GM08714 (cell line): ENCODE data around the gene PRXL2B.
"Not testable (repeated sequence)": the region's sequence is repeated elsewhere in the genome, so short reads cannot be mapped to it uniquely, and the experiment has no call there.

Experiments
- H3K4me3 ChIP-seq: fragments of 200-500 bp; sonication (Bioruptor generic); 2 replicates; pipeline ENCODE4 v1.5.1; 2014; ENCODE audit warnings: mild to moderate bottlenecking, low read length, inconsistent platforms
- ZNF274 ChIP-seq: IDR thresholded peaks from 2 replicates; pipeline ENCODE4 v1.6.1; 2012; ENCODE audit warnings: mild to moderate bottlenecking, low read depth, low read length

The PRXL2B gene

DNA sequence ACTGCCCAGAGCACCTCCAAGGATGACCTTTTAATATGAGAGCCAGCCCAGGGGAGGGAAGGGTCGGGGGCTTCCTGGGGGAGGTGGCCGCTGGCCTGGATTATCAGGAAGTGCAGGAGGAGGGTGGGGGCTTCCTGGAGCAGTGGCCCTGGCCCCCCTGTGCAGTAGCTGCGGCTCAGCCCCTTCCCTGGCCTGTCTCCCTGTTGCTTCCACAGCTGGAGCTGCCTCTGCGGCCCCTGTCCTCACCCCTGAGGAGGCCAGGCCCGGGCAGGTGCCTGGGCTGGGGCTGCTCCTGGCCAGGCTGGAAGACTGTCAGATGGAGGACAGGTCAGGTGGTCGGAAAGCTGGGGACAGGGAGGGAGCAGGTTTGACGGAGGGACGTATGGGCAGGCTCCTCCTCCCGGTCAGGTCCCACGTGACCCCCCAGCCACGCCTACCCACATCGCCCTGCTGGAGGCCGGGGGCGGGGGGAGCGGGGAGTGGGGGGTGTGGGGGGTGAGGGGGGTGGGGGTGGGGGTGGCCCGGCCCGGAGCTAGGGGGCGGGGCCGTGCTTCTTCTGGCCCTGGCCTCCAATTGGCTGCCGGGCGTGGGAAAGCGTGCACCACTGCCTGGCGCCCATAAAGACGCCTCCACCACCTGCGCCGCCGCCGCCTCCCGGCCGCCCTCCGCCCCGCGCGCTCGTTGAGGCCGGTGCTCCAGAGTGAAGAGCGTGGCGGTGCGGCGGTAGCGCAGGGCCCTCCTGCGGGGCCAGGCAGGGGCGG is 40.6 kb upstream of the PRXL2B start:
- TF ChIP-seq ZNF274, result no peak
- peak overlapping the region; percentile 70; the same call in 1 of the 2 replicates for H3K4me3 ChIP-seq

DNA sequence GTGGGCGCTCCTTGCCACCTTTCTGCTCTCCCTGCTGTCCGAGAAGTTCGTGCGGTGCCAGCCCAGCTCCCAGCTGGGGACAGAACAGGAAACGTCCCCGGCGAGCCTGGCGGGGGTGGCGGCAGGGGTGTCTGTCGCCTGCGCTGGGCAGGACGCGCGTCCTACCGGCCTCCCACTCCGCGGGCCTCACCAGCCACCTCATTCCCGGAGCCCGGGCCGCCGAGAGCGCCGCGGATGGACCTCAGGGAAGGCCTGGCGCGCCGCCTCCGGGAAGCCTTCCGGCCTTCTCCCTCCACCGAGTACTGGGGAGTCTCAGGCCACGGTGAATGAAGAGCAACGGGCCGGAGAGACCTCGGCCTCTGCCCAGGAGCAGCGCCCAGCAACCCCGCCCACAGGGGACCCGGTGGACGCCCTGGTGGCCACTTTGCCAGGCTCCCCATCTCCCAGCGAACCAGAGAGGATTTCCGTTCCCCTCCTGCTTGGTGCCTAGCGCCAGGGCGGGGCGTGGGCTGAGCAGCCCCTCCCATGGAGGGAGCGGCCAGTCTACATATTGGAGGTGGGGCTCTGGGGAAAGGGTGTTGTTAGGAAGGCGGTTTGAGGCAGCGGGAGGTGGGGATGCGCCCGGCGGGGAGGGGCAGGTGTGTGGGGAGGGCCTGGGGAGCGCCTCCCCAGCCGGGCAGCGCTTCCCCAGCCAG is 39.9 kb upstream of the PRXL2B start:
- H3K4me3 ChIP-seq, result peak overlapping the region; percentile 70; the same call in 1 of the 2 replicates
- TF ChIP-seq ZNF274, result no peak

DNA sequence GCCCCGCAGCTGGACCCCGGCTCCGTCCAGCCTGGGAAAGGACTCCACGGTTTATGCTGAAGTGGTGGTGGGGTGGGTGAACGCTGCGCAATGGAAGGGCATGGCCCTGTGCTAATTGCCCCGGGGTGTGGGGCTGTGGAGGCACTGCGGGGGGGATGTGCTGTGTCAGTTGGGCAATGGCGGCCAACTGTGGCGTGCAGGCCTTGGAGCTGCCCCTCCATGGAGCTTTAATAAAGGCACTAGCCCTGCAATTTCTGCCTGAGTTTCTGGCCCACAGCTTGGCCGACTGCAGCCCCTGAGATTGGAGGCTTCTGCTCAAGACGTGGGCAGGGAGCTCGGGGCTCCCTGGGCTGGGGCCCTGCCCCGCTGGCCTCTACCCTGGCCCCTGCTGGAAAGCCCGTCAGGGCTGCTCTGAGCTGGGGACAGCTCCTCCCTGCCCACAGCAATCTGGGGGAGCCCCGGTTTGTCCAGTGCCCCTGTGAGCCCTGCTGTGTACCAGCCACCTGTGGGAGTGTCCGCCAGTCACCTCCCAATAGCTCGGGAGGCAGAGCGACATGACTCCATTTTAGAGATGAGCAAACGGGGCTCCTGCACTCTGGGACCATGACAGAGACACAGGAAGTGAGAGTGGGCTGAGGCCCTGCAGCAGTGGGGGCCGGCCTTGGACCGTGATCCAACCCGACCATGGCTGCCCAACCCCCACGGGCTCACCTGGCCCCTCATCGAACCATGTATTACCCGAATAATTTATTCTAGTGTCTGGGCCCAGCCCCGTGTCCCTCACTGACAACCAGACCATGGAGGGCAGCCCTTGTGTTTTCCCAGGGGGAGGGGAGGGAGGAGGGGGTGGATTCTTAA is 39.1 kb upstream of the PRXL2B start:
- TF ChIP-seq ZNF274, result no peak
- peak overlapping the region; percentile 70; the same call in 1 of the 2 replicates for H3K4me3 ChIP-seq

DNA sequence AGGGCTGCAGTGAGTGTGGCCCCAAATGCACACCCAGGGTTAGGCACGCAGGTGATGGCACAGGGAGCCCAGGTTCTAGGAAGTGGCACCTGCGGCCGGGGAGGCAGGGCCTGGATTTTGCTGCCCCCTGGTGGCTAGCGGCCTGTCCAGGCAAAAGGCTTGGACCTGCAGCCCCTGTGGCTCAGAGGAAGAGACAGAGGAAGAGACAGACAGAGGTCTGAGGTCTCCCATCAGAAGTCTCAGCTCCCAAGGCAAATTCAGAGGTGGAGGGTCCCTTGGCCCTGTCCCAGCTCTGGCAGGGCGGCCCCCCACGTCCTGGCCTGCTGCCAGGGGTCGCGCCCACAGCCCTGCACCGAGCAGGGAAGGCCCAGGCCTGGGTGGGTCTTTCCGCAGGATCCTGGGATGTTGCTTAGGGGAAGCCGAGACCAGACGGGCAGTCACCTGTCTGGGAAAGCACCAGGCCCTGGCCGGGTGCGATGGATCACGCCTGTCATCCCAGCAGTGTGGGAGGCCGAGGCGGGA is 38.4 kb upstream of the PRXL2B start:
- no peak for TF ChIP-seq ZNF274
- peak overlapping the region; percentile 70; the same call in 1 of the 2 replicates for H3K4me3 ChIP-seq

DNA sequence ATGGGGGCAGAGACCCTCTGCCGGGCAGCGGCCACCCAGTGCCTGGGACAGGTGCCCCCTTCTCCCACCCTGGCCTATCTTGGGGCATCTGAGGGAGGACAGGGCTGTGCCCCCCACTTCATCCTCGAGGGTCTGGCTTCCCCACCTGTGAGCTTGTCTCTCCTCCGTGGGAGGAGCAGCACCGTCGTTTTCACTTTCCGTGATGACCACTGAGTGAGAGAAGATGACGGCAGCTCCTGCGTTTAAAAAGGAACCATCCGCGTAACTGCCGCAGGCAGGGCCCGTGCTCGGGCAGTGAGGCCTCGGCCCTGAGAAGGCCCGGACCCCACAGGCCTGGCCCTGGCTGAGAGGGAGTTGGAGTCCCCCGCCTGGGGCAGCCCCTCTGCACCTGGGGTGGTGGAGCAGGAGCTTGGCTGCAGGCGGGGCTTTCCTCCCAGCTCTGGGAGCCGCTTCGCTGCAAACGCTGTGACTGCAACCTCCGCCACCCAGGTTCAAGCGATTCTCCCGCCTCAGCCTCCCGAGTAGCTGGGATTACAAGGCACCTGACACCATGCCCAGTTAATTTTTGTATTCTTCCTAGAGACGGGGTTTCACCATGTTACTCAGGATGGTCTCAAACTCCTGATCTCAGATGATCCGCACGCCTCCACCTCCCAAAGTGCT is 37.1 kb upstream of the PRXL2B start:
- H3K4me3 ChIP-seq, result peak overlapping the region; percentile 18; the same call in 1 of the 2 replicates

DNA sequence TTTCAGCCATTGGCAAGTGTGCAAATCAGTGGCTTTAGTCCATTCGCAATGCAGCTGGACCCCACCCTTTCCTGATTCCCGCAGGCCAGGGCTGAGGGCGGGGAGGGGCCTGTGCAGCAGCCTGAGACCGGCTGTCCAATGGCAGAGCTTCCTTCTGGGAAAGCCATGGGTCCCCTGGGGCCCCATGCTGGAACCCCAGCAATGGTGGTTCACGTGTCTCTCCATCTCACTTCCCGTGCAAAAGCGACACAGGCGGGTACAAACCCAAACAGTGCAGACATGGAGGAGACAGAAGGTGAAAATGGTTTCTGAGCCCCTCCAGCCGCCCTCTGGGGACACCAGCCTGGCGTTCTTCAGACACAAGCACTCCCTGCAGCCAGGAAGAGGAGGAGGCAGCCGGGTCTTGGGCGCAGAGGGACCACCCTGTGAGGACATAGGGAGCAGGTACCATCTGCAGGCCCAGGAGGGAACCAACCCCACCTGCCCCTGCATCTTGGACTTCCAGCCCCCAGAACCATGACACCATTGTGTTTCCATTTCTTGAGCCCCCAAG is 36.2 kb upstream of the PRXL2B start:
- not testable (repeated sequence) for H3K4me3 ChIP-seq

DNA sequence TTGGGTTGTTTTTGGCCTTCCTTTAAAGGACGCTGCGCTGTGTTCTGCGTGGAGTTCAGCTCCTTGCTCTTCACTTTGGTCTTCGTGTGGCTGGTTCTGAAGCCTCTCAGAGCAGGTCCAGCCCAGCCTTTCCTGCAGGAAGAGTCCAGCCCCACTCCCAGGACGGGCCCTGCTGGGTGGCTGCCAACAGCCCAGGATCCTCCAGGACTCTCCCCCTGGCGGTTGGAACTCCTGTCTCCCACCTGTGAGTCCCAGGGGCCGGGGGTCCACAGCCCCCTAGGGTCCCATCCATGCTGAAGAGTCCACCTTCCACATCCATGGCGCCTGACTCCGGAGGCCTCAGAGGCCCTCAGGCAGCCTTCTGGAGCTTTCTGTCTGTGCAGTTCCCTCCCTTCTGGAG is 35.0 kb upstream of the PRXL2B start:
- not testable (repeated sequence) for H3K4me3 ChIP-seq

DNA sequence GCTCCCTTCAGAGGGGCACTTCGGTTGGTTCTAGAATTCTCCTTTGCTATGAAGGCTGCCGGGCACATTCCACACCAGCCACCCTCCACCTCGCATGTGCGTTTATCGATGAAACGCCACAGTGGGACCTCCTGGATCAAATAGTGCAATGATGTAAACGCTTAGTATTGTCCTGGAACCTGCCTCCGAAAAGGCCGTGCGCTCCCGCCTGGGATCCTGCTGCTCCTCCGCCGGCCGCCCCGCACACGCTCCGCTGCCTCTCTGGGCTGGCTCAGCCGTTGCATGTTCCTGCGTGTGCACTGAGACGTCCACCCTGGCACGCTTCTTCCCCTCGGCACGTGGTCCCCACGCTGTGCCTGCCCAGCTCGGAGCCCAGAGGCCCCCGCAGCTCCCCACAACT is 34.4 kb upstream of the PRXL2B start:
- no peak for TF ChIP-seq ZNF274
- H3K4me3 ChIP-seq, result no peak overlapping the region

DNA sequence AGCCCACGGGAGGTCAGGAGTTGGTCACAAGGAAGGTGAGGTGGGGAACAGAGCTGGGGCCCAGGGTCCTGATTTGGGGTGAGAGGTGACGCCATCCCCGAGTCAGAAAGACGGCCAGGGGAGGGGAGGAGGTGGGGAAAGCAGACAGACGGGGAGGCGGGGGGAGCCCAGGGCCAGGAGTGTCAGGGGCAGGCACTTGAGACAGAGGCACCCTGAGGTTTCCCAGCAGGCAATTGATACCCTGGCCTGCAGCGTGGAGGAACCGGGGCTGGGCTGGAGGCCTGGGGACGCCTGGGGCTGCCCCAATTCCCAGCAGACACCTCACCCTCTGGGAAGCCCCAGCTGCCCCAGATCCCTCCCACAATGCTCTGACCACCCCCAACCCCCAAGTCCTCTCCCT is 33.5 kb upstream of the PRXL2B start:
- not testable (repeated sequence) for H3K4me3 ChIP-seq

DNA sequence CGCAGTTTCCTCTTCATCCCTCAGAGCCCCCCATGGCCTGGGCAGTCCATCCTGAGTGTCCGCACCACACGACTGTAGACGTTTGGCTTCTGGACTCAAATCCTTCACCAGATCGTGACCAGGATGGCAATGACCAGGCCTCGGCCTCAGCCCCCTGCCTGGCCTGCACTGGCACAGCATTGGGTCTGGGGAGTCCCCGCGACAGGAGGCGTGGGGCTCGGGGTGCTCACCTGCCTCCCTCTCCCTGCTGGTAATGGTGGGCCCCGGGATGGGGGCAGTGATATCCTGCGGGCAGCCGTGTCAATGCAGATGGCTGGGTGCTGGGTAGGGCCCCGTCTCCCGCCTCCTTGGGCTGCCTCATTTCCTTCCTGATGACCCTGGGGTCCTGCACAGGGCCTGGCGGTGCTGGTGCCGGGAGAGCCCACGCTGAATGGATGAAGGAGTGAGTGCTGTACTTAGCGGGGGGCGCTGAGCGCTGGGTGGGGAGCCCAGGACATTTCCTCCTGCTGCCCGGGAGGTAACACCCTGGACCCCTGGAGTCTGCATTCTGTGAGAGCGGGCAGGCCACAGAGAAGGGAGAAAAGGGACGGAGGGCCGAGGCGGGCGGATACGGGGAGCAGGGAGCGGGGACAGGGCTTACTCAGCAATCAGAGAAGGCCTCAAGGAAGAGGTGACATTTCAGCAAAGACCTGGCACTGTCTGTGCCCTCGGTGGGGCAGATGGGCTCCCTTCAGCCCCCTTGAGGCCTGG is 32.5 kb upstream of the PRXL2B start:
- no peak overlapping the region for H3K4me3 ChIP-seq
- TF ChIP-seq ZNF274, result no peak

DNA sequence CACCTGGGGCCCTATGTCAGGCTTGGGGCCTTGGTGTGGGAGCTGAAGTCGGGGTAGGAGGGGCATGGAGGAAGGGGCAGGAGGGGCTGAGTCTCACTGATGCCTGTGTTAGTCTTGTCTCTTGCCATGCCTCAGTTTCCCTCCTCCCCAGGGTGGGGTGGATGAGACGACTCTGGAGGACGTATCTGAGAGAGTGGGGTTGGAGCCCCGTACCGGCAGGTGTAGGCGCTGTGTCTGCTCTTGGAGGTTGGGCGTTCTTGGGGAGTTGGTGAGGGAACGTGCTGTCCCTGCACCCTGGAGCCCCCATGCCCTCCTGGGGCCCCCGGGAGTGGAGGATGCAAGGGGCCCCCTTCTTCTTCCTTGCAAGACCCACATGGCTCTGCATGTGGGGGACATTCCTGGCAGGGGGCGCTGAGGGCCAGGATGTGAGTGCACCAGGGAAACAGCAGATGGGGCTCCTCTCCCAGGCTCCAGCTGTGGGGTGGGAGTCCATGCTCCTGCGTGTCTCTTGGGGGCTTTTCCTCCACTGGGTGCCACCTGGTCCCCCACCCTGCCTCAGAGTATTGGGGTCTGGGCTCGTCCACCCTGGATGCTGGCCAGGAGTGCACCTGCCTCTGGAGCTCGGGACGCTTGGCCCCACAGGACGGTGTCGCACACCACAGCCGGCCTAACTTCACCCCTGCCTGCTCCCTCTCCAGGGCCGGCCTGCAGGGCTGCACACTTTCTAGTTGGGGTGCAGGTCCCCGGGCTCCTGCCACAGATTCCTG is 31.8 kb upstream of the PRXL2B start:
- TF ChIP-seq ZNF274, result no peak
- no peak overlapping the region; the same call in 1 of the 2 replicates for H3K4me3 ChIP-seq

DNA sequence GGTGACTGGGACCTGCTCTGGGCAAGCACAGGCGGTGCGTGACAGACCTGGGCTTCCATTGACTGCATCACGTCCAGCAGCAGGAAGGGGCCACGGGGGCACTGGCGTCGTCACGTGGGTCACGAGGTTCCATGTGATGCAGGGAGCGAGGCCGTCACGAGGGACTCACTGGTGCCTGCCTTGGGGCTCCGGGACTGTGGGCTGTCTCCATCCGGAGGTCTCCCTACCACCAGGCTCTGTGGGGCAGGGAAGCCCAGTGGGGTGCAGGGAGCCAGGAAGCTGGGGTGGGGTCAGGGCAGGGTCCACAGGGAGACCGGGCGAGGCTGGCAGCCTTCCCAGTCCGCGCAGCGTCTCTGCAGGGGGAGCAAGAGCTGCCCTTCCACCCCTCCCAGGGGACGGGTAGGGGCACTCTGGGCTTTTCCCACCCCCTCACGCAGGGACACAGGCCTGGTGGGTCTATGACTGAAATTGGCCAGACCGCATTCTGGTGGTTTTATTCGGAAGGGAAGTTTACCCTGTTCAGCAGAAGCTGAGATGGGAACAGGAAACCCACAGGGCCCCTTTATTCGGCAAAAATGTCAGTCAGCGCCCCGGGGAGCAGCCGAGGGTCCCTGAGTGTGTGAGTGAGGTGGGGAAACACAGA is 30.8 kb upstream of the PRXL2B start:
- H3K4me3 ChIP-seq, result peak overlapping the region; percentile 66; the same call in 1 of the 2 replicates
- no peak for TF ChIP-seq ZNF274
